K562 (cell line): ENCODE measurements around the gene ACSF2. TPM values are rescaled to one million over a fixed set of nuclear protein-coding genes. Genes with fewer than 3 reads are reported as not detected.

ENCODE experiments used
- ELF1 ChIP-seq: fragments of 200-800 bp; sonication (Bioruptor generic); IDR thresholded peaks from 2 replicates; pipeline ENCODE4 v1.6.1; 2016; ENCODE audit warnings: missing genetic modification characterization, missing compliant biosample characterization
- FOSL1 ChIP-seq: fragments of 200-800 bp; sonication (Bioruptor generic); conservative IDR thresholded peaks from 2 replicates; pipeline ENCODE4 v1.6.1; 2016; ENCODE audit warnings: missing genetic modification characterization, missing compliant biosample characterization
- FOXA3 ChIP-seq, 2 experiments: fragments of 450-650 bp in 1 of 2; sonication (generic) in 1 of 2; formaldehyde crosslinking; IDR thresholded peaks in 1 of 2; conservative IDR thresholded peaks in 1 of 2; 2 replicates each; pipeline versions ENCODE4 v1.4.0 to v1.8.0; 2020 to 2022; ENCODE audit warnings: mild to moderate bottlenecking in 2 of 2, missing genetic modification reagents in 1 of 2
- FOXK2 ChIP-seq, 2 experiments: fragments of 450-650 bp; IDR thresholded peaks in 1 of 2; conservative IDR thresholded peaks in 1 of 2; 2 replicates each; pipeline ENCODE4 v1.6.1; 2016; ENCODE audit warnings: low read depth in 2 of 2, mild to moderate bottlenecking in 1 of 2
- HNRNPL ChIP-seq: fragments of 200-400 bp; formaldehyde crosslinking; IDR thresholded peaks from 2 replicates; pipeline ENCODE4 v1.6.1; 2017; ENCODE audit warnings: low read depth, mild to moderate bottlenecking, low read length
- MTA3 ChIP-seq: fragments of 450-650 bp; formaldehyde crosslinking; IDR thresholded peaks from 2 replicates; pipeline ENCODE4 v1.6.1; 2017; ENCODE audit warnings: mild to moderate bottlenecking, borderline replicate concordance
- NRF1 ChIP-seq, 2 experiments: fragments of 450-650 bp; IDR thresholded peaks in 1 of 2; conservative IDR thresholded peaks in 1 of 2; 2 replicates each; pipeline ENCODE4 v1.6.1; 2014; ENCODE audit warnings: mild to moderate bottlenecking in 2 of 2
- PBX2 ChIP-seq, 2 experiments: IDR thresholded peaks in 1 of 2; conservative IDR thresholded peaks in 1 of 2; 2 replicates each; pipeline ENCODE4 v1.6.1; 2016; ENCODE audit warnings: low read depth in 2 of 2, mild to moderate bottlenecking in 1 of 2, missing compliant biosample characterization in 1 of 2, missing genetic modification characterization in 1 of 2, moderate library complexity in 1 of 2
- RBM39 ChIP-seq: fragments of 200-400 bp; formaldehyde crosslinking; optimal IDR thresholded peaks from 2 replicates; pipeline ENCODE3; 2018; ENCODE audit warnings: low read depth, low read length
- SPI1 ChIP-seq: IDR thresholded peaks from 2 replicates; pipeline ENCODE4 v1.6.1; 2011; ENCODE audit warnings: low read depth, low read length, control low read depth, borderline replicate concordance
- TFAP4 ChIP-seq: sonication (generic); formaldehyde crosslinking; IDR thresholded peaks from 2 replicates; pipeline ENCODE4 v1.8.0; 2022; ENCODE audit warnings: missing genetic modification reagents, mild to moderate bottlenecking, moderate library complexity, borderline replicate concordance
- polyA plus RNA-seq, 8 experiments: library from polyadenylated mRNA; depleted of rRNA in 4 of 8; stranded (reverse) in 5 of 8; unstranded in 3 of 8; fragments of >200 nt; fragmentation: Nextera tagmentation in 2 of 8; fragmentation: Illumina TruSeq in 1 of 8; extraction: Ambion mirVana in 2 of 8; extraction: Trizol in 1 of 8; gene quantifications; 2 replicates each; pipeline versions ENCODE4 v1.2.1 to v1.2.3, GENCODE V29; 2011 to 2014; ENCODE audit warnings: inconsistent platforms in 1 of 8, missing spikeins in 1 of 8
- total RNA-seq, 7 experiments: library from RNA; depleted of rRNA in 6 of 7; stranded (reverse); fragments of >200 nt in 6 of 7; fragmentation: Illumina TruSeq in 2 of 7; extraction: Trizol in 2 of 7; gene quantifications; 2 replicates each; pipeline versions ENCODE4 v1.2.1 to v1.2.3, GENCODE V29; 2011 to 2021; ENCODE audit warnings: low replicate concordance in 1 of 7
- TF ChIP-seq, protein P1 (sequence below): fragments of 250-450 bp; sonication (Bioruptor Pico); IDR thresholded peaks from 2 replicates; pipeline ENCODE4 v1.4.0; 2020; ENCODE audit warnings: mild to moderate bottlenecking
- TF ChIP-seq, protein P2 (sequence below): sonication (generic); formaldehyde crosslinking; IDR thresholded peaks from 2 replicates; pipeline ENCODE4 v1.9.0; 2022; ENCODE audit warnings: mild to moderate bottlenecking, missing genetic modification reagents
- TF ChIP-seq, protein P3 (sequence below): fragments of 200-800 bp; sonication (Bioruptor generic); IDR thresholded peaks from 2 replicates; pipeline ENCODE4 v1.6.1; 2017; ENCODE audit warnings: missing genetic modification characterization, missing compliant biosample characterization

ACSF2 gene
- total and polyA plus RNA-seq, 9 of the 15 experiments (the other 6 are each of a cell fraction or from before 2014, with no cell fraction given) = 0.89 to 6.1 (median 3.5) TPM

DNA sequence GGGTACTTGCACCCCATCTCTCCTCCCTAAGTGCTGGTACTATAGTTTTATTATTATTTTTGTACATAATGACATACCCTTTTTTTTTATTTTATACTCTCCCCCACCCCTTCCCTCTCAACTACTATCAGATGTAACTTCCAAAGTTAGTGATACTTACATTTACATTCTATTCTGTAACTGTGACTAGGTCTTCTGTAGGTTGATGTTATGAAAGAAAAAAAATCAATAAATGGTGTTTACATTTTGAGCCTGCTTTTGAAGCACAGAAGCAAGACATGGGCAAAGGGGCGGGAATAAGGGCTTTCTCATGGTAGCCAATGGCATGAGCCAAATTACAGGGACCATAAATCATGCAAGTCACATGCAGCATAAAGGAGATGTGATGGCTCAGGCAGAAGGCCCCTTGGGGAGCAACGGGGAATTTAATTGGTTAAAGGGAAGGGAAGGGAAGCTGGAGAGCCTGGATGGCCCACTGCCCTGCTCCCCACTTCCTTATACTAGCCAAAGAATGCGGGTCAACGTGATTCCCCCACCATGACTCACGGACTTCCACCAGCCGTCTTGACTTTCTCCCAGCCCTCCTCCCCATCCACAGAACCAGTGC lies 2.4 kb upstream of the ACSF2 start (continued):
- TF ChIP-seq FOSL1 (tag) (peak; percentile 47; the same call in 1 of the 2 replicates), FOXA3 (CRISPR knock-in tag; conservative IDR thresholded peaks at IDR 0.05 in 1 of 2, IDR thresholded peaks at IDR 0.05 in 1 of 2) (peak in 1 of 2 experiments; percentile 29; a peak in 1 of 4 replicates), SPI1 (peak; percentile 69; the same call in 1 of the 2 replicates), ELF1 (tag) (peak; percentile 38; the same call in 1 of the 2 replicates), RBM39 (no peak), NRF1 (conservative IDR thresholded peaks at IDR 0.05 in 1 of 2, IDR thresholded peaks at IDR 0.05 in 1 of 2) (0 out of 4 replicates have a peak, but pooled peaks of 1 of the 2 experiments have one; percentile 18), MTA3 (no peak), FOXK2 (conservative IDR thresholded peaks at IDR 0.05 in 1 of 2, IDR thresholded peaks at IDR 0.05 in 1 of 2; ENCODE audit: low read depth in 2 of 2) (peak; percentile 31 to 60; a peak in 1 of 4 replicates), TFAP4 (peak; percentile 22; the same call in 1 of the 2 replicates), PBX2 (CRISPR knock-in tag; IDR thresholded peaks at IDR 0.05; ENCODE audit: low read depth) (peak; percentile 69), PBX2 (tag; conservative IDR thresholded peaks at IDR 0.05; ENCODE audit: low read depth) (peak; percentile 97), HNRNPL (no peak)
- TF ChIP-seq, protein P1, sequence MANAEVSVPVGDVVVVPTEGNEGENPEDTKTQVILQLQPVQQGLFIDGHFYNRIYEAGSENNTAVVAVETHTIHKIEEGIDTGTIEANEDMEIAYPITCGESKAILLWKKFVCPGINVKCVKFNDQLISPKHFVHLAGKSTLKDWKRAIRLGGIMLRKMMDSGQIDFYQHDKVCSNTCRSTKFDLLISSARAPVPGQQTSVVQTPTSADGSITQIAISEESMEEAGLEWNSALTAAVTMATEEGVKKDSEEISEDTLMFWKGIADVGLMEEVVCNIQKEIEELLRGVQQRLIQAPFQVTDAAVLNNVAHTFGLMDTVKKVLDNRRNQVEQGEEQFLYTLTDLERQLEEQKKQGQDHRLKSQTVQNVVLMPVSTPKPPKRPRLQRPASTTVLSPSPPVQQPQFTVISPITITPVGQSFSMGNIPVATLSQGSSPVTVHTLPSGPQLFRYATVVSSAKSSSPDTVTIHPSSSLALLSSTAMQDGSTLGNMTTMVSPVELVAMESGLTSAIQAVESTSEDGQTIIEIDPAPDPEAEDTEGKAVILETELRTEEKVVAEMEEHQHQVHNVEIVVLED = no peak
- TF ChIP-seq, protein P2, sequence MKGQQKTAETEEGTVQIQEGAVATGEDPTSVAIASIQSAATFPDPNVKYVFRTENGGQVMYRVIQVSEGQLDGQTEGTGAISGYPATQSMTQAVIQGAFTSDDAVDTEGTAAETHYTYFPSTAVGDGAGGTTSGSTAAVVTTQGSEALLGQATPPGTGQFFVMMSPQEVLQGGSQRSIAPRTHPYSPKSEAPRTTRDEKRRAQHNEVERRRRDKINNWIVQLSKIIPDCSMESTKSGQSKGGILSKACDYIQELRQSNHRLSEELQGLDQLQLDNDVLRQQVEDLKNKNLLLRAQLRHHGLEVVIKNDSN (CRISPR knock-in tag) = peak; percentile 76
- TF ChIP-seq, protein P3, sequence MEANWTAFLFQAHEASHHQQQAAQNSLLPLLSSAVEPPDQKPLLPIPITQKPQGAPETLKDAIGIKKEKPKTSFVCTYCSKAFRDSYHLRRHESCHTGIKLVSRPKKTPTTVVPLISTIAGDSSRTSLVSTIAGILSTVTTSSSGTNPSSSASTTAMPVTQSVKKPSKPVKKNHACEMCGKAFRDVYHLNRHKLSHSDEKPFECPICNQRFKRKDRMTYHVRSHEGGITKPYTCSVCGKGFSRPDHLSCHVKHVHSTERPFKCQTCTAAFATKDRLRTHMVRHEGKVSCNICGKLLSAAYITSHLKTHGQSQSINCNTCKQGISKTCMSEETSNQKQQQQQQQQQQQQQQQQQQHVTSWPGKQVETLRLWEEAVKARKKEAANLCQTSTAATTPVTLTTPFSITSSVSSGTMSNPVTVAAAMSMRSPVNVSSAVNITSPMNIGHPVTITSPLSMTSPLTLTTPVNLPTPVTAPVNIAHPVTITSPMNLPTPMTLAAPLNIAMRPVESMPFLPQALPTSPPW = peak; percentile 31; the same call in 1 of the 2 replicates
